ENCODE measurements around the gene HNF1A. TPM values are rescaled to one million over a fixed set of nuclear protein-coding genes. Genes with fewer than 3 reads are reported as not detected.

Gene HNF1A
- total and polyA plus RNA-seq, 9 of the 15 experiments (the other 6 are each of a cell fraction or from before 2014, with no cell fraction given), result not detected

GRCh38 chr12:121005346-121005815 lies 27.0 kb downstream of the HNF1A start (continued):
- TF ChIP-seq MYC (IDR thresholded peaks at IDR 0.05; ENCODE audit: low read depth, low read length), result 0 out of 2 replicates have a peak, but pooled peaks have one; percentile 40
- no peak for TF ChIP-seq MYC (CRISPR knock-in tag; IDR thresholded peaks at IDR 0.05; ENCODE audit: borderline replicate concordance, low read depth)
- no peak for TF ChIP-seq RBM15 (IDR thresholded peaks at IDR 0.05; ENCODE audit: insufficient read depth, low read length)
- no peak for TF ChIP-seq SIRT6 (IDR thresholded peaks at IDR 0.05; ENCODE audit: low read depth, low read length)
- TF ChIP-seq PBX2 (CRISPR knock-in tag; IDR thresholded peaks at IDR 0.05; ENCODE audit: low read depth), result no peak
- no peak for TF ChIP-seq PBX2 (tag; conservative IDR thresholded peaks at IDR 0.05; ENCODE audit: low read depth)
- TF ChIP-seq, protein P1, sequence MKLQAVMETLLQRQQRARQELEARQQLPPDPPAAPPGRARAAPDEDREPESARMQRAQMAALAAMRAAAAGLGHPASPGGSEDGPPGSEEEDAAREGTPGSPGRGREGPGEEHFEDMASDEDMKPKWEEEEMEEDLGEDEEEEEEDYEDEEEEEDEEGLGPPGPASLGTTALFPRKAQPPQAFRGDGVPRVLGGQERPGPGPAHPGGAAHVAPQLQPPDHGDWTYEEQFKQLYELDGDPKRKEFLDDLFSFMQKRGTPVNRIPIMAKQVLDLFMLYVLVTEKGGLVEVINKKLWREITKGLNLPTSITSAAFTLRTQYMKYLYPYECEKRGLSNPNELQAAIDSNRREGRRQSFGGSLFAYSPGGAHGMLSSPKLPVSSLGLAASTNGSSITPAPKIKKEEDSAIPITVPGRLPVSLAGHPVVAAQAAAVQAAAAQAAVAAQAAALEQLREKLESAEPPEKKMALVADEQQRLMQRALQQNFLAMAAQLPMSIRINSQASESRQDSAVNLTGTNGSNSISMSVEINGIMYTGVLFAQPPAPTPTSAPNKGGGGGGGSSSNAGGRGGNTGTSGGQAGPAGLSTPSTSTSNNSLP (IDR thresholded peaks at IDR 0.05; ENCODE audit: borderline replicate concordance, low read depth, low read length), result no peak
- TF ChIP-seq ZNF146 (CRISPR knock-in tag; IDR thresholded peaks at IDR 0.05; ENCODE audit: unreplicated experiment), result no peak
- no peak for TF ChIP-seq HNRNPH1 (optimal IDR thresholded peaks at IDR 0.05; ENCODE audit: low read depth, low read length)
- TF ChIP-seq, protein P2, sequence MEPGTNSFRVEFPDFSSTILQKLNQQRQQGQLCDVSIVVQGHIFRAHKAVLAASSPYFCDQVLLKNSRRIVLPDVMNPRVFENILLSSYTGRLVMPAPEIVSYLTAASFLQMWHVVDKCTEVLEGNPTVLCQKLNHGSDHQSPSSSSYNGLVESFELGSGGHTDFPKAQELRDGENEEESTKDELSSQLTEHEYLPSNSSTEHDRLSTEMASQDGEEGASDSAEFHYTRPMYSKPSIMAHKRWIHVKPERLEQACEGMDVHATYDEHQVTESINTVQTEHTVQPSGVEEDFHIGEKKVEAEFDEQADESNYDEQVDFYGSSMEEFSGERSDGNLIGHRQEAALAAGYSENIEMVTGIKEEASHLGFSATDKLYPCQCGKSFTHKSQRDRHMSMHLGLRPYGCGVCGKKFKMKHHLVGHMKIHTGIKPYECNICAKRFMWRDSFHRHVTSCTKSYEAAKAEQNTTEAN (CRISPR knock-in tag; IDR thresholded peaks at IDR 0.05), result no peak
- TF ChIP-seq RREB1 (CRISPR knock-in tag; IDR thresholded peaks at IDR 0.05), result no peak
- TF ChIP-seq ZBED1 (IDR thresholded peaks at IDR 0.05), result no peak

Data from K562 (cell line).